Measurements from ENCODE around the gene MPPED2.

MPPED2 gene

DNA sequence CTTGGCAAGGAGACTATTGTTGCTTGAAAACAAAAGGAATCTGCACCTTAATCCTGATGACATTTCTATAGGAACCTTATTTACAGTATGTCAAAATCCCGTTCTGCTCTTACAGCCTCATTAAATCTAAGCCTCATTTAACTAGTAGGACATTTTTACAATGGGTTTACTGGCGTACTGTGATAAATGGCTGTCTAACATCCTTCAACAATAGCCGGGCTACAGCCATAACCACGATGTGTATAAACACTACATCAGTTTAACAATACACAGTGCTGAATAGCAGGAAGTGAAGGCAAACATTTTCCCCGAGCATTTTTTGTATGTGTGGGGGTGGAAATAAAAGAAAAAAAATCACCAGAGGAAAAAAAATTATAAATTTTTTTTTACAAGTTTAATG is 132.0 kb downstream of the MPPED2 start:
- H3K9me3 ChIP-seq (ENCODE audit: control insufficient read depth, low read length) = peaks cover 8% of the 10 kb centered on the region
- WGBS, 2 experiments (ENCODE audit: insufficient coverage in 2 of 2) = 96% methylated on average over 3 of the region's 5 CpGs; no CpG with 5 or more reads in 1 of the 2 experiments
- H3K4me1 ChIP-seq (ENCODE audit: control insufficient read depth, insufficient read depth, low read length, poor library complexity, severe bottlenecking) = peaks cover 7% of the 10 kb centered on the region
- H3K27ac ChIP-seq (ENCODE audit: low read depth, low read length, severe bottlenecking) = no peak overlapping the region
- H3K4me3 ChIP-seq (ENCODE audit: extremely low read depth, insufficient read depth, low read length, poor library complexity, severe bottlenecking) = no peak overlapping the region
- no peaks in the 10 kb centered on the region for H3K36me3 ChIP-seq (ENCODE audit: control insufficient read depth, insufficient read depth, low read length)

DNA sequence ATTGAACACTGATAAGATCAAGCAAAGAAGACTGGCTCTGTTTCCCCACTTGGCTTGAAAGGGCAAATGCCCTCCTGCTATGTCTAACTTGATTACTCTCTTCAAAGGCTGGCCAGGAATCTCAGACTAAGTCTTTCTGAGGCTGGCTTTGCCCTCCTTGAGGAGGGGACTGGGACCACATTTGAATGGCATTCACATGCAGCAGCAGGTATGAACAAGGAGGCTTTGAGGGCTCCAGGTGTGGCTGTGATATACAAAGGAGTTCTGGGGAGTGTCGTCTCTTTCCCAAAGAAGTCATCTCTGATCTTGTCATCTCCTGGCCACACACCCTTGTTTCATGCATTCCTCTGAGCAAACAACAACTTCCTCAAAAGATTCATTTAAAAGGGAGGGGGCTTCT is 132.4 kb downstream of the MPPED2 start:
- H3K9me3 ChIP-seq (ENCODE audit: control insufficient read depth, low read length) = peaks cover 8% of the 10 kb centered on the region
- peaks cover 7% of the 10 kb centered on the region for H3K4me1 ChIP-seq (ENCODE audit: control insufficient read depth, insufficient read depth, low read length, poor library complexity, severe bottlenecking)
- H3K27ac ChIP-seq (ENCODE audit: low read depth, low read length, severe bottlenecking) = no peak overlapping the region
- no peak overlapping the region for H3K4me3 ChIP-seq (ENCODE audit: extremely low read depth, insufficient read depth, low read length, poor library complexity, severe bottlenecking)
- no peaks in the 10 kb centered on the region for H3K36me3 ChIP-seq (ENCODE audit: control insufficient read depth, insufficient read depth, low read length)
- WGBS, 2 experiments (ENCODE audit: insufficient coverage in 2 of 2) = no CpG with 5 or more reads among the region's 1 CpG

DNA sequence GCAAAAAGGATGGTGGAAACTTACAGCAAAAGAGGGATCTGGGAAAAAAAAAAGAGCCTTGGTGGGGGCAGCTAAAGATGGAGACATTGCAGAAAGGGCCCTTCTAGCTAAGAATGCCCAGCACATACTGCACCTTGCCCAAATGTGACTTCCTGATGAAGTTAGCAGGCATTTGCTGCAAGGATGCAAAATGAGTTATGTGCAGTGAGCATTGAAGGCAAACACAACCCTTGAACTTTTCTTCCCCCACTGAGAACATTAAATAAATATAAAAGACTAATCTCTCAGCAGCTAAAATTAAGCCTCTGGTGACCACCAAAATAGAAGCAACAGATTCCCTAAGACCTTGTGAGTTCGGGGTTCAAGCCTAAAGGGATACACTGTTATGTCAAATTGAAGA is 133.3 kb downstream of the MPPED2 start:
- no peaks in the 10 kb centered on the region for H3K36me3 ChIP-seq (ENCODE audit: control insufficient read depth, insufficient read depth, low read length)
- peaks cover 8% of the 10 kb centered on the region for H3K9me3 ChIP-seq (ENCODE audit: control insufficient read depth, low read length)
- H3K4me3 ChIP-seq (ENCODE audit: extremely low read depth, insufficient read depth, low read length, poor library complexity, severe bottlenecking) = no peak overlapping the region
- WGBS, 2 experiments (ENCODE audit: insufficient coverage in 2 of 2) = 100% methylated on average over 1 of the region's 1 CpG; no CpG with 5 or more reads in 1 of the 2 experiments
- no peak overlapping the region for H3K27ac ChIP-seq (ENCODE audit: low read depth, low read length, severe bottlenecking)
- peaks cover 7% of the 10 kb centered on the region for H3K4me1 ChIP-seq (ENCODE audit: control insufficient read depth, insufficient read depth, low read length, poor library complexity, severe bottlenecking)

DNA sequence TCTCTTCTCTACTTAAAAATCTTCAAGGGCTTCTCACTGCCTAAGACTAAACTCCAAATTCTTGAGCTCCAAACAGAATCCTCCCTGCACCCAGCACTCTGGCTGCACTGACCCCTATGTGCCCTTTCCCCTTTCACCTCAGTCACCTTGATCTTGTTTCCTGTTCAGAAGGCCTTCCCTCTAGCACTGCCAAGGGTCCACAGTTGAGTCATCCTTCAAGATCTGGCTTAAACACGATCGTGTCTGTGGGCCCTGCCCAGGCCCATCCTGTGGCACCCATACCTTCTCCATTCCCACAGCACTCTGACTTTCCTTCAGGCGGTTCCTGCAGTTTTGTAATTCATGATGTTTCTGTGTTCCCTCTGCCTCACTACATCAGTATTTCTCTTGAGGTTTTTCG is 134.0 kb downstream of the MPPED2 start:
- H3K27ac ChIP-seq (ENCODE audit: low read depth, low read length, severe bottlenecking) = no peak overlapping the region
- no peaks in the 10 kb centered on the region for H3K36me3 ChIP-seq (ENCODE audit: control insufficient read depth, insufficient read depth, low read length)
- peaks cover 8% of the 10 kb centered on the region for H3K9me3 ChIP-seq (ENCODE audit: control insufficient read depth, low read length)
- 72 to 76% methylated on average over 3 of the region's 4 CpGs for WGBS, 2 experiments (ENCODE audit: insufficient coverage in 2 of 2)
- no peak overlapping the region for H3K4me3 ChIP-seq (ENCODE audit: extremely low read depth, insufficient read depth, low read length, poor library complexity, severe bottlenecking)
- H3K4me1 ChIP-seq (ENCODE audit: control insufficient read depth, insufficient read depth, low read length, poor library complexity, severe bottlenecking) = peaks cover 7% of the 10 kb centered on the region

DNA sequence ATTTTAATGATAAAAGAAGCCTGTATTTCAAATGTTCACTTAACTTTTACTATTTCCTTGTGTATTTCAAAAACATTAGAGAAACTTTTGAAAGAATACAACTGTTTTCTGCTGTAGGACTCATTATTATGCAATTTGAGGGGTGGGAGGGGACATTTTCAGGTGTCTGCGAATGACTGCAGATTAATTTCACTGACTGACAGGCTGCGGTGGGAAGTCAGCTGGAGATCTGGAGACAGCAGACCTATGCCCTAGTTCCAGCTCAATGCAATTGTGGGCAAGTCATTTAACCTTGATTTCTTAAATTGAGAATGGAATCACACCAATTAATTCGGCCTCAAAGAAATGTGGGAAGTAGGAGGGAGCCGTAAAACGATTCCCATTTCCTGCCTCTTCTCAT is 134.5 kb downstream of the MPPED2 start:
- Histone ChIP-seq H3K4me3 (ENCODE audit: extremely low read depth, insufficient read depth, low read length, poor library complexity, severe bottlenecking) (no peak overlapping the region), H3K9me3 (ENCODE audit: control insufficient read depth, low read length) (peaks cover 8% of the 10 kb centered on the region), H3K27ac (ENCODE audit: low read depth, low read length, severe bottlenecking) (no peak overlapping the region), H3K4me1 (ENCODE audit: control insufficient read depth, insufficient read depth, low read length, poor library complexity, severe bottlenecking) (peaks cover 7% of the 10 kb centered on the region), H3K36me3 (ENCODE audit: control insufficient read depth, insufficient read depth, low read length) (no peaks in the 10 kb centered on the region)
- WGBS, 2 experiments (ENCODE audit: insufficient coverage in 2 of 2) = 61 to 81% methylated on average over 2 to 3 of the region's 5 CpGs

DNA sequence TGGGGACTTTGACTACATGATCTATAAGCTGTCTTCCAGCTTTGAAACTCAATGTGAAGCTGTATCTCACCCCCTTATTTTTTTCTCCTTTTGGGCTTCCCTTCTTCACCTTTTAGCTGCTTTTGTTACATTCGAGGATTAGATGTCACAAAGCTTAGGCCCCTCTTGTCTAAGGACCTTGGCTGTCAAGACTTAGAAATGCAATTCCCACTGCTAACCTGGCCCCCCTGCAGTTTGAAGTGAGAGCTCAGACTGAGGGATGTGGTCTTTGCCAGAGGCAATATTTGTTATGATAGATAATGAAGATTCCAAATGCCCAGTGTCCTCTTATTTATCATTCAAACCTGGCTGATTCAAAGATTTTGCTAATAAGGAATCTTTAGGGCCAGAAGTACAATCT is 135.0 kb downstream of the MPPED2 start:
- Histone ChIP-seq H3K9me3 (ENCODE audit: control insufficient read depth, low read length) (peaks cover 8% of the 10 kb centered on the region), H3K4me3 (ENCODE audit: extremely low read depth, insufficient read depth, low read length, poor library complexity, severe bottlenecking) (no peak overlapping the region), H3K36me3 (ENCODE audit: control insufficient read depth, insufficient read depth, low read length) (no peaks in the 10 kb centered on the region), H3K27ac (ENCODE audit: low read depth, low read length, severe bottlenecking) (no peak overlapping the region), H3K4me1 (ENCODE audit: control insufficient read depth, insufficient read depth, low read length, poor library complexity, severe bottlenecking) (peaks cover 7% of the 10 kb centered on the region)
- no CpG with 5 or more reads among the region's 1 CpG for WGBS, 2 experiments (ENCODE audit: insufficient coverage in 2 of 2)

DNA sequence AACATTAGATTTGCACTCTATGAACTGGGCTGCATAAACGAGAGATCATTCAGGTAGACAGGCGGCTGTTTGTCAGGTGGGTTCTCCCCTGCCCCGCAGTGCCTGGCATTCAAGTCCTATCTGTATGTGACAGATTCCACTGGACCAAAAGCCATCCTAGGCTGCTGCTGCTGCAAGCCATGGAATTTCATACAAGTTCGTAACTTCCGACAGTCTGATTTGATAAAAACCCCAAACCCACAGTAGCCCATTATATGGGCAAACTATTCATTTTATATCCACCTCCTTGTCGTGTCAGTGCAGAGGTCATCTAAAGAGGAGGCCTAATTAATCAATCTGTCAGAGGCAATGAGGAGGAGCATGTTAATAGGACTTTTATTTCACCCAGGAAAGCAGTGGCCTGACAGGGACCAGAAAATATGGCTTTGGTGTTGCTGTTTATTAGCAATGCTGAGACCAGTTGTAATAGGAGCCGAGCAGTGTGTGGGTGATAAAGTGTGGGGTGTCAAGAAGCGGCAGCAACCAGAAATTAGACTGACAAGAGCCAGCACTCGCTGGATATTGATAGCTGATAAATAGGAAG is 139.0 kb downstream of the MPPED2 start:
- no peak overlapping the region for H3K27ac ChIP-seq (ENCODE audit: low read depth, low read length, severe bottlenecking)
- no peaks in the 10 kb centered on the region for H3K9me3 ChIP-seq (ENCODE audit: control insufficient read depth, low read length)
- H3K4me3 ChIP-seq (ENCODE audit: extremely low read depth, insufficient read depth, low read length, poor library complexity, severe bottlenecking) = no peak overlapping the region
- peaks cover 7% of the 10 kb centered on the region for H3K4me1 ChIP-seq (ENCODE audit: control insufficient read depth, insufficient read depth, low read length, poor library complexity, severe bottlenecking)
- 81 to 91% methylated on average over 8 of the region's 9 CpGs for WGBS, 2 experiments (ENCODE audit: insufficient coverage in 2 of 2)
- no peaks in the 10 kb centered on the region for H3K36me3 ChIP-seq (ENCODE audit: control insufficient read depth, insufficient read depth, low read length)

DNA sequence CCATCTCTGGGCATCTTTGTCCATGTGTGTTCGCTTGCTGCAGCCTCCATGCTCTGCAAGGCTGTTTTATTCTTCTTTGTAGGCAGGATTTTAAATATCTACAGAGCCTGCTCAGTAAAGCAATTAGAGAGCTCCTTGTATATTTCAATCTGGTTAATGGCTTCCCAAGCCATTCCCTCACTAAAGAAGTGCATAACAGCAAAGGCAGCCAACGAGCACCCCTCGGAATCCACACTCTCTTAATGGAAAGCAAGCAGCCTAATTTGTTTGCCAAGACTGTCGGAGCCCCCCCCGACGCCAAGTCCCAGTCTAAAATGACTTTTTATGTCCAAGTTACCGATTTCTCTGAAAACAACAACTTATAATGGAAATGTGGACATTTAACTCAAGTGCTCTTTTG is 139.6 kb downstream of the MPPED2 start:
- Histone ChIP-seq H3K36me3 (ENCODE audit: control insufficient read depth, insufficient read depth, low read length) (no peaks in the 10 kb centered on the region), H3K9me3 (ENCODE audit: control insufficient read depth, low read length) (no peaks in the 10 kb centered on the region), H3K27ac (ENCODE audit: low read depth, low read length, severe bottlenecking) (no peak overlapping the region), H3K4me1 (ENCODE audit: control insufficient read depth, insufficient read depth, low read length, poor library complexity, severe bottlenecking) (peaks cover 2% of the 10 kb centered on the region), H3K4me3 (ENCODE audit: extremely low read depth, insufficient read depth, low read length, poor library complexity, severe bottlenecking) (no peak overlapping the region)
- 66 to 100% methylated on average over 1 to 6 of the region's 7 CpGs for WGBS, 2 experiments (ENCODE audit: insufficient coverage in 2 of 2)

DNA sequence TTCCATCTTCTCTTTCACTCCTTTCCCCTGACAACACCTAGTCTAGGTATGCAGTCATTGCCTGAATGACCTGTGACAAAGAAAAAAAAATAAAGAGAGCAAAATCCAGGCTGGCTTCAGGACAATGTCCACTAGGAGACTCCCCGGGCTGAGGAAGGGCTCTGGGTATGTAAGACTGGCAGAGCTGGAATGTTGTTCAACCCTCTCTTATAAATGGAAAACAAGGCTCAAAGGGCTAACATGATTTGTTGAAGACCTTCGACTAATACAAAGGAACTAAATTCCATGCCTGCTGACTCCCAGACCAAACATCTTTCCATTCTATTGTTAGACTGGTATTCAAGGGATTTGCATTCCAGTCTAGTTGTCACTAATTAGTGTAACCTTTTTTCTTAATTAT is 141.1 kb downstream of the MPPED2 start:
- no peak overlapping the region for H3K4me3 ChIP-seq (ENCODE audit: extremely low read depth, insufficient read depth, low read length, poor library complexity, severe bottlenecking)
- H3K27ac ChIP-seq (ENCODE audit: low read depth, low read length, severe bottlenecking) = no peak overlapping the region
- WGBS, 2 experiments (ENCODE audit: insufficient coverage in 2 of 2) = 40 to 60% methylated on average over 1 of the region's 2 CpGs
- H3K9me3 ChIP-seq (ENCODE audit: control insufficient read depth, low read length) = no peaks in the 10 kb centered on the region
- H3K4me1 ChIP-seq (ENCODE audit: control insufficient read depth, insufficient read depth, low read length, poor library complexity, severe bottlenecking) = no peaks in the 10 kb centered on the region
- H3K36me3 ChIP-seq (ENCODE audit: control insufficient read depth, insufficient read depth, low read length) = no peaks in the 10 kb centered on the region

DNA sequence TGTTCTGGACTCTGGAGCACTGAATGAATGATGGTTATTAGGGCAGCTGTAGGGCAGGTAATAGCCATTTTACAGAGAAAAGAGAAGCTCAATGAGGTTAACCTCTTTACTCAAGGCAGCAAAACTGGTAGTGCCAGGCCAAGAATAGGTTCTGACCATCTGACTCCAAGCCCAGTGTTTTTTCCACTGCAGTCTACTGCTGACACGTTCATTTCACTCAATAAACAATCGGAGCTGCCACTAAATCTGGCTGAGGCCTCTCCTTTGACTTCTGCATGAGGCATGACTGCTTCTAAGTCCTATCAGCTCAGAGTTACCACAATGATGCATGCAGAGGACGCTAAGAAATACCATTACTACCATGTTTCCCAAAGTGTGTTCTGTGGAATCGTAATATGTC is 145.6 kb downstream of the MPPED2 start:
- Histone ChIP-seq H3K9me3 (ENCODE audit: control insufficient read depth, low read length) (no peaks in the 10 kb centered on the region), H3K36me3 (ENCODE audit: control insufficient read depth, insufficient read depth, low read length) (no peaks in the 10 kb centered on the region), H3K27ac (ENCODE audit: low read depth, low read length, severe bottlenecking) (no peak overlapping the region), H3K4me1 (ENCODE audit: control insufficient read depth, insufficient read depth, low read length, poor library complexity, severe bottlenecking) (no peaks in the 10 kb centered on the region), H3K4me3 (ENCODE audit: extremely low read depth, insufficient read depth, low read length, poor library complexity, severe bottlenecking) (no peak overlapping the region)
- WGBS, 2 experiments (ENCODE audit: insufficient coverage in 2 of 2) = 92 to 96% methylated on average over 4 of the region's 4 CpGs

DNA sequence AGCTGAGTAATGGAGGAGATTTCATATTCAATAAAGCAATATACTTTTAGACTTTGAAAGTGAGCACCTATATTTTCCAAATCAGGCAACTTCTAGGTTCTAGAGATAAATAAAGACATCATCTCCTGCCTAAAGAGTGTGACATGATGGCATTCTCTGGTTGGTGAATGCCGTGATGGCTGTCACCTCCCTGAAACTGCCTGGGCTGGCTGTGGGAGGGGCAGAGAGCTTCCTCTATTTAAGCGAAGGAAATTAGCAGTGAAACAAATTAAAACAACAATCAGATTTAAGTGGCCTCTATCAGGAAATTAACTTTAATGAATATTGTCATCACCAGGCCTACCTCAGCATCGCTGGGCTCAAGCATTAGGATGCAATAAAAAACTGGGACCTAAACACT is 149.4 kb downstream of the MPPED2 start:
- H3K4me3 ChIP-seq (ENCODE audit: extremely low read depth, insufficient read depth, low read length, poor library complexity, severe bottlenecking) = no peak overlapping the region
- H3K27ac ChIP-seq (ENCODE audit: low read depth, low read length, severe bottlenecking) = no peak overlapping the region
- peaks cover 5% of the 10 kb centered on the region for H3K4me1 ChIP-seq (ENCODE audit: control insufficient read depth, insufficient read depth, low read length, poor library complexity, severe bottlenecking)
- no peaks in the 10 kb centered on the region for H3K9me3 ChIP-seq (ENCODE audit: control insufficient read depth, low read length)
- WGBS, 2 experiments (ENCODE audit: insufficient coverage in 2 of 2) = 79 to 100% methylated on average over 1 of the region's 3 CpGs
- H3K36me3 ChIP-seq (ENCODE audit: control insufficient read depth, insufficient read depth, low read length) = no peaks in the 10 kb centered on the region
